T1000 (cell line): ENCODE measurements around the gene VCAN.

Source experiments
- DNase-seq: peaks from one replicate; lab custom pipeline; 2025; ENCODE audit warnings: mixed read lengths; lab: John Stamatoyannopoulos, UW

VCAN gene

DNA sequence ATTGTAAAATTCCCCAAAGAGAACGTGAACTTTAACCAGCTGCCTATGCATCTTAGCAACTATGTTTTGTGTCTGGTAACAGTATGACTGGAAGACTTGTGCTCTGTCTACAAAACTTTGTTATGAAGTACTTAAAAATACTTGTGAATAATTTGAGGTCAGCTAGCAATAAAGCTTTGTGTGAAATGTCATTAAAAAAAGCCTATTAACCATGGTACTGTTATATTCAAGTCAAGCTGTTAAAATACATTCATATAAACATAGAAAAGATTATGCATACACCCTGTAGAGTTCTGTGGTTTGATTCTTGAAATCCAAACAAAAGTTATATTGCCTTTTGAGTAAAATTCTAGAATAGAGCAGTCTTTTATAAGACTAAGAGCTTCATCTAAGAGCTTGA, 60.1 kb downstream of the VCAN start:
- DNase-seq = no peak

DNA sequence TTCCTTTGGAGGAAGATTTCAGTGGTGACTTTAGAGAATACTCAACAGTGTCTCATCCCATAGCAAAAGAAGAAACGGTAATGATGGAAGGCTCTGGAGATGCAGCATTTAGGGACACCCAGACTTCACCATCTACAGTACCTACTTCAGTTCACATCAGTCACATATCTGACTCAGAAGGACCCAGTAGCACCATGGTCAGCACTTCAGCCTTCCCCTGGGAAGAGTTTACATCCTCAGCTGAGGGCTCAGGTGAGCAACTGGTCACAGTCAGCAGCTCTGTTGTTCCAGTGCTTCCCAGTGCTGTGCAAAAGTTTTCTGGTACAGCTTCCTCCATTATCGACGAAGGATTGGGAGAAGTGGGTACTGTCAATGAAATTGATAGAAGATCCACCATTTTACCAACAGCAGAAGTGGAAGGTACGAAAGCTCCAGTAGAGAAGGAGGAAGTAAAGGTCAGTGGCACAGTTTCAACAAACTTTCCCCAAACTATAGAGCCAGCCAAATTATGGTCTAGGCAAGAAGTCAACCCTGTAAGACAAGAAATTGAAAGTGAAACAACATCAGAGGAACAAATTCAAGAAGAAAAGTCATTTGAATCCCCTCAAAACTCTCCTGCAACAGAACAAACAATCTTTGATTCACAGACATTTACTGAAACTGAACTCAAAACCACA, 67.4 kb downstream of the VCAN start:
- DNase-seq = no peak

DNA sequence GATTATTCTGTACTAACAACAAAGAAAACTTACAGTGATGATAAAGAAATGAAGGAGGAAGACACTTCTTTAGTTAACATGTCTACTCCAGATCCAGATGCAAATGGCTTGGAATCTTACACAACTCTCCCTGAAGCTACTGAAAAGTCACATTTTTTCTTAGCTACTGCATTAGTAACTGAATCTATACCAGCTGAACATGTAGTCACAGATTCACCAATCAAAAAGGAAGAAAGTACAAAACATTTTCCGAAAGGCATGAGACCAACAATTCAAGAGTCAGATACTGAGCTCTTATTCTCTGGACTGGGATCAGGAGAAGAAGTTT, 67.9 kb downstream of the VCAN start:
- DNase-seq = no peak

DNA sequence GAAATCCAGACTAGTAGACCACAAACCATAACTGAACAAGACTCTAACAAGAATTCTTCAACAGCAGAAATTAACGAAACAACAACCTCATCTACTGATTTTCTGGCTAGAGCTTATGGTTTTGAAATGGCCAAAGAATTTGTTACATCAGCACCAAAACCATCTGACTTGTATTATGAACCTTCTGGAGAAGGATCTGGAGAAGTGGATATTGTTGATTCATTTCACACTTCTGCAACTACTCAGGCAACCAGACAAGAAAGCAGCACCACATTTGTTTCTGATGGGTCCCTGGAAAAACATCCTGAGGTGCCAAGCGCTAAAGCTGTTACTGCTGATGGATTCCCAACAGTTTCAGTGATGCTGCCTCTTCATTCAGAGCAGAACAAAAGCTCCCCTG, 68.6 kb downstream of the VCAN start:
- DNase-seq = no peak

DNA sequence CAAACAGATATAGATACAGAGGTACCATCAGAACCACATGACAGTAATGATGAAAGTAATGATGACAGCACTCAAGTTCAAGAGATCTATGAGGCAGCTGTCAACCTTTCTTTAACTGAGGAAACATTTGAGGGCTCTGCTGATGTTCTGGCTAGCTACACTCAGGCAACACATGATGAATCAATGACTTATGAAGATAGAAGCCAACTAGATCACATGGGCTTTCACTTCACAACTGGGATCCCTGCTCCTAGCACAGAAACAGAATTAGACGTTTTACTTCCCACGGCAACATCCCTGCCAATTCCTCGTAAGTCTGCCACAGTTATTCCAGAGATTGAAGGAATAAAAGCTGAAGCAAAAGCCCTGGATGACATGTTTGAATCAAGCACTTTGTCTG, 69.2 kb downstream of the VCAN start:
- no peak for DNase-seq

DNA sequence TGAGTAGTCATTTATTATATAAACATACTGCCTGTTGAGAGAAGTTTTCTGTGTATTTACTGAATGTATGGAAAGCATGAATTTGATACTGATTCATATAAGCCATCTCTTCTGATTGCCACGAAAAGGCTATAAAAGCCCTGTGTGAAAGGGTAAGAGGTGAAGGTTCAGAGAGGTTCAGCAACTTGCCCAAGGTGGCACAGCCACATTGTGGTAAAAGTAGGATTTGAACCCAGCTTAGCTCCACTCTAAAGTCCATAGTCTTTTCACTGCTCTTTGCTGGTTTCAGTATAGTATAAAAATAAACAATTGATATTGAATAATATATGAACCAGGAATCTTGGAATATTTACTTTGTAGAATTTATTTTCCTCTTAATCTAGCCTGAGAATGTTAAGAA, 71.3 kb downstream of the VCAN start:
- DNase-seq = no peak

DNA sequence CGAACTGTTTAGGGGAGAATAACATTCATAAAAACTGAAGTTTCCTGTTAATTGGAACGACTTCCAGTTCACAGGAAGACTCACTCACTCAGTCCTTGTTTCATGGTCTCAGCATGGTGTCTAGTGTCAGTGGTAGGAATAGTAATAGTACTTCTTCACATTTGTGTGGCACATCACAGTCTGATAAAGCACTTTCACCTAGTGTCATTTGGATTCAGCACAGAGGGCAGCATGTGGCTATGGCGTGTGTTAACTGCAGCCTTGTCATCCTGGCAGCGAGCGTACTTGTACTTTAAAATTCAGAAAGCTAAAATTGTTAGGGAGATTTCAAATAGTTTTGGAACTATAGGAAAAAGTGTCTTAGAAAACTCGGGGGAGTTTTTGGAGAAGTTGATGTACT, 72.4 kb downstream of the VCAN start:
- DNase-seq = no peak

DNA sequence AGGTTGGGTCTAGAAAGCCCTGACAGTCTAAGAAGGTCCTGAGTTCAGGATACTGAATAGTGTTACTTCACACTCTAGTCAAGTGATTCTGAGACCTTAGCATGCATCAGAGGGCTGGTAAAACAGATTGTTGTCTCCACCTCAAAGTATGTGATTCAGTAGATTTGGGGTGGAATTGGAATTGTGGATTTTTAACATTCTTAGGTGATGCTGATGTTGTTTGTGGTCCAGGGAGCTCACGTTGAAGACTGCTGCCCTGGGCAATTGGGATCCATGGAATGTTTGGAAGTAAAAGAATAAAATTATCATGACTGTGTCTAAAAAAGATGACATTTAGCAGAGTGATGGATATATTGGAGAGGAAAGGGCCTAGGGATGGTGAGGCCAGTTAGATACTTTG, 75.6 kb downstream of the VCAN start:
- no peak for DNase-seq

DNA sequence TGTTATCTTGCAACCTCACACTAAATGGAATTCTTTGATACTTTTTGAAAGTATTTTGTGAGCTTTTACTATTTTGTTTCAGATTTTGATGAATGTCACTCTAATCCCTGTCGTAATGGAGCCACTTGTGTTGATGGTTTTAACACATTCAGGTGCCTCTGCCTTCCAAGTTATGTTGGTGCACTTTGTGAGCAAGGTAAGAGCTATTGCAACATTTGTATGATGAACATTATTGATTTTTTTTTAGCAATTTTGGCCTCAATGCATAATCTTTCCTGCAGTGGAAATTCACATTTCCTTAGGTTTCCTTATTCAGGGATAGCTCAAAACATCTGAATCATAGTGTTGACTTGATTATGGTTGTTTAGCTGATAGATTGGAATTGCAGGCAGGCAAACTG, 76.3 kb downstream of the VCAN start:
- DNase-seq = no peak

DNA sequence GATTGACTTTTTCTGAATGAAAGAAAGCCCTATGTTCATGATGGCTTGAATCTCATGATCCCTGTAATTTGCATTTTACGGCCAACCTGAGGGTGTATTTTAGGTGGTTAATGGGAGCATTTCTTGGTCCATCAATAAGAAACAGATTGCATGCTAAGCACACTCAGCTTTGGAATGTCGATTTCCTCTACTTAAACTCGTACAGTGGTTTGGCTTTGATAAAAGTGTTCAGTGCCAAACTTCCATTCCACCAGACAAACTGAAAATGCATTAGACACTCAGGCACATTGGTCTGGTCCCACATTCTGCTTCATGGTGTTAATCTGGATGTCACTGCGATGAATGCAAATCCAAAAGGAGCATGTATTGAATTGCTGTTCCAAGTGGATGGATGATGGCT, 77.0 kb downstream of the VCAN start:
- DNase-seq = no peak

DNA sequence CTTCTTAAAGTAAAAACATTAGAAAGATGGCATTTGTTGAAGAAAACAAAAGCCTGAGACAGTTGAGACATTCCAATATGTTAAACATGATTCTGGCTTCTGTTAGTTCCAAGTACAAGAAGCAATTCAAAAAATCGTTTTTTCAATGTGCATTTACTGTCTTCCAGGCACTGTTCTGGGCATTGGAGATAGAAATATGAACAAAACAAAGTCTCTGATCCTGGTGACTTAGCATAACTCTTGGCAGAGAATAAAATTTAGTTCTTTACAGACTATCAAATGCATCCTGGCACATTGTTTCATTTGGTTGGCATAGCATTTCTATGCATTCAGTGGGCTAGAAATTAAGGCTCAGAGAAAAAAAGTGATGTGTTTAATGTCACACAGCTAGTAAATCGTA, 77.5 kb downstream of the VCAN start:
- no peak for DNase-seq

DNA sequence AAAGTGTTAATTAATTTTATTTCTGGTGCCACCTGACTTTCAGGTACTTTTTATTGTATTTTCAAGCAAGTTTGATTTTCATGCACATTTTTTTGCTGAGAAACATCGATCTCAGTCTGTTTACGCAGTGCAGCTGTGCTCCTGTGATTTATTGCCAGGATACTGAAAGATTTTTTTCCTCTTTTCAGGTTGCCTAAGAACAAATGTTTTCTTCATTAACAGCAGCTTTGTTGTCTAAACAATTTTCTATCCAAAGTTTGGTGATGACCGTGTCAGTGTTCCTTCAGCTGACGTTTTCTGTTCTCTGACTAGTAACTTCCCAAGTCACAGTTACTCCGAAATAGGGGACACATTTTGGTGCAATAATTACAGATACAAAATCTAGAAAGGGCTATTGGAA, 78.1 kb downstream of the VCAN start:
- DNase-seq = no peak

DNA sequence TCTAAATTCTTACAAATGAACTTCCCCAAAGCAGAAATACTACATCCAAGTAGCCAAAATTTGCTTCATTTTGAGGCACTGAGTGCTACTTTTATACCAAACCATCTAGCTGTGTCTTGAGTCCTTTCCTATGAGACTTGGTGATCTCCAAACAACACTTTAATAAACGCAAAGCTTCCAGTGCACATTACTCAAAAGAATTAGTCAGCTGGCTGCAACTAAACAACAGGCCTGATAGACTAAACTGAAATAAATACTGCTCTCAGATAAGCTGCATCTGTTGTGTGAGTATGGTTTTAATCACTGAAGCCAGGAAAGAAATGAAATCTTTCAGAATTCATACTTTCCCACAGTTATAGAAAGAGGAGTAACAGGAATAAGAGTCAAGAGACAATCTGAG, 80.3 kb downstream of the VCAN start:
- no peak for DNase-seq

DNA sequence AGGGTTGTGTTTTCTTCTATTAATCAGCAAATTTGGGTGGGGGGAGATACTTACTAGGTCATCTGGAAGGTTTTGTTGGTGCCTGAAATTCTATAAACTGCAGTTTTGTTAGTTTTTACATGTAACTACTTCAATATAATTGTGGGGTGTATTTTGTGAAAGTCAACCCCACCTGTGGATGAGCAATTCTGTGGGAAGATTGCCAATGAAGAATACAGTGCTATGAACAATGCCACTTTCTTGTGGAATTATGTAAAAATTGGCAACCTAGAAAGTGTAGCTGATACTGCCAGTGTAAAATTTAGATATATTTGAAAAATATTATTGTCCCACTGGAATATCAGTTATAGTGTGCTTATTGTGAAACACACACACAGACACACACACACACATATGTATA, 80.7 kb downstream of the VCAN start:
- no peak for DNase-seq

DNA sequence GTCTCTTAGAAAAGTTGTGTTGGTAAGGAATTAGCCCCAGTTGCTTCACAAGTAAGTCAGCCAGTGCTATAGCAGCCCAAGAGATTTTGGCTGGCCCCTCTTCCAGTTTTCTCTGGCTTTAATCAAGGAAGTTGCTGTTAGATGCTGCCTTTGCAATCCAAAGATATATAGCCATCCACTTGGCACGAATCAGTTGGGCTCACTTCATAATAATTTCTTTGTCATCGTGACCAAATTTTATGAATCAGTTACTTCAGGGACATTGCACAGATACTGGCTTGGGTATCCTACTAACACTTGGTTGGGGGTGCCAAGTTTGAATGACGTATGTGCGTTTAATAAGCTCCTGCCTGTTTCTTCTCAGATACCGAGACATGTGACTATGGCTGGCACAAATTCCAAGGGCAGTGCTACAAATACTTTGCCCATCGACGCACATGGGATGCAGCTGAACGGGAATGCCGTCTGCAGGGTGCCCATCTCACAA, 81.5 kb downstream of the VCAN start:
- DNase-seq = no peak

DNA sequence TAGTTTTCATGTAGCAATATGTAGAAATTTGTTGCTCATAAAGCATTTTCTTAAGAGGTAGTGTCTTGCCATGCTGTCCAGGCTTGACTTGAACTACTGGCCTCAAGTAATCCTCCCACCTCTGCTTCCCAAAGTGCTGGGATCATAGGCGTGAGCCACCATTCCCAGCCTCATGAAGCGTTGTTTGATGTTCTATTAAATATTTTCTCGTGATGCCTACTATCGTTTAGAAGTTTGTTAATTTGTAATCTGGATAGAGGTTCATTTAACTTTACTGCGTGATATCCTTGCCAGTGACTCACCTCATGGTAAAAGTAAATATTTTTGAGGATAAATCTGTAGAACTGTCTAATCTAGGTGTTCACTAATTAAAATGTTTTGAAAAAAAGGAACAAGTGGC, 82.6 kb downstream of the VCAN start:
- DNase-seq = no peak

DNA sequence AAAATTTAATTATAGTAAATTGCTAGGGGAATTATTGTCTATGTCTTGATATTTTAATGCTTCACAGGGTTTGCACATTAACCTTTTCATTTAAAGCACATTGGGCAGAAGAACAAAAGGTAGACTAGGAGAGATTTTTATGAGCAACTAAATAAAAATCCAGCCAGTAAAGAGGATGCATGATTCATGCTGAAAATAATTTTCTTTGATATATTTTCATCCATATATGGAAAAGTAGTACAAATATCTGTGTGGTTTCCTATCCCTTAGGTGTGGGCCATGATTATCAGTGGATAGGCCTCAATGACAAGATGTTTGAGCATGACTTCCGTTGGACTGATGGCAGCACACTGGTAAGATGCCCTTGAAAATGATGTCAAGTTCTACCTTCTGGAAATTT, 83.1 kb downstream of the VCAN start:
- DNase-seq = no peak

DNA sequence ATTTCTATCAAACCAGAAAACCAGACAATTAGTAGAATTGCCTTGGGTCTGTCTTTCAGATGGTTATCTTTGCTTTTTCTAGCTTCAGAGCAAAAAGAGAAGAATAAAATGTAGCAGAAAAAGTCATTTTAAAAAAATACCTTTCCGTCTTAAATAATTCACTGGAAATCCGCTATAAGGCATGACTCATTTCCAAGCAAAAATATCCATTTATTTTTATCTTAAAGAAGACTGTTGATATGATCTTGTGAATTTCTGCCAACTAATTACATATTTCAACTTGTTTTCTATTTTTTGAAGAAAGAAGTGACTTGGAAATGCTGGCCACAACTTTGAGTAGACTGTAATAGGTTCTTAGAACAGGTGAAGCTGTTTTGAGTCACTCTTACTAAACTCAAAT, 83.7 kb downstream of the VCAN start:
- no peak for DNase-seq

DNA sequence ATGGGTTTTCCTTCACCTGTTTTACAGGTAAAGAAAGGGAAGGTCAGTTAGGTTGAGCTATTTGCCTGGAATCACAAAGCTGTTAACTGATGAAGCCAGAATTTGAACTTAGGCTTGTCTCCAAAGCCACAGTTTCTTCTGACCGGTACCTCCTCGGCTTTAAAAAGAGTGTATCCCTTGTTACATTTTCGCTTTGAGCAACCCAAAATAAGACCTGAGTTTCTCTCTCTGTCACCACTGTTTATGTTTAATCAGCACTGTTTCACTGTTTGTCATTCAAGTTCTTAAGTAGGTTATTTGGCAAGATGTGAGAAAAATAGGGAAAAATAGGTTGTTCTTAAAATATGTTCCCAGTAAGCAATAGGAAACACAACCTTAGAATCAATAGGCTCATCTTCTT, 84.6 kb downstream of the VCAN start:
- no peak for DNase-seq

DNA sequence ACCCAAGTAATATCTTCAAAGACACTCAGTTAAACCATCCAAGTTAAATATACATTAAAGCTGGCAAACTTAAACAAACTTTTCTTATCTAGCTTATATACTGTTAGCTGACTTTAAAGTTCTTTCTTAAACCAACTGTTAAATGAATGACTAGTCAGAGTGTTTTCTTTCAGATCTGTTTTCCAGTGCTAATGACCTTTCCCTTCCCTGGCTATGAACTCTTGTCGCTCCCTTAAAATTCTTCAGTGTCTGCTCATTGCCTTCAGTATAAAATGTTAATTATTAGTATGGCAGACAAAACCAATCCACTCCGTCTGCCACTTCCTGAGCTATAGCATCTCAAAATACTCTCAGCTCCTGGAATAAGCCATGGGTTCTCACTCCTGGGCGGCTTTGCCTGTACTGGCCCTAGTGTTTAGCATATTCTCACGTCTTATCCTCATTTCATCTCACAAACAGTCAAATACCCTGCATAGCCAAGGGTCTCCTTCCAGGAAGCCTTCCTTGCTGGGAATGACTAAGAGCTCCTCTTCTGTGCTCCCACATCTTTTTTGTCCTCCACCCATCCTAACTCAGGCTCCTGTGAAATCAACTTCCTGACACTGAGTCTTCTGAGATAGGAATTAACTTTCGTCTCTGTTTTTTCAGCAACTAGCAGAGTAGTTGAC, 87.7 kb downstream of the VCAN start:
- no peak for DNase-seq

DNA sequence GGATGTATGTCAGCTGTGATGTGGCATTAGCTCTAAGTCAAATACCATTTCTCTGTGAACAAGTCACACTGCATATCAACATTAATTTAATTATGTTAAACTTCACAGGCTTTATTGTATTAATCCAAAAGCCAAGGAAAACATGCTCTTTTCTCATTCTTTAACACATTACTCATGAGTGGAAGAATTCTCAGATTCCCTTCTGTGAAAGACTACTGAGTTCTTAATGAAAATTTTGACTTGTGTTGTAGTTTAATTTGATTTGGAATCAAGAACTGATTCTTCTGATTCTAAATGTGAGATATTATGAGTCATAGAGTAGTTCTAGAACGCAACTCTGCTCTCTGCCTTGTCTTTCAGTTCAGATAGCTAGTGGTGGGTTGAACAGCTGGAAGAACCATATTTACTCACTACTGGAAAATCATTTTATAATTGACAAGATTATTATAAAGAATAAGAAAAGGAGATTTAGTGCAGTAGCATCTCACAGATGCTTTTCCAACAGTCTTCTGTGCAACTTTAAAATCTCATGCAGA, 90.6 kb downstream of the VCAN start:
- DNase-seq = no peak

DNA sequence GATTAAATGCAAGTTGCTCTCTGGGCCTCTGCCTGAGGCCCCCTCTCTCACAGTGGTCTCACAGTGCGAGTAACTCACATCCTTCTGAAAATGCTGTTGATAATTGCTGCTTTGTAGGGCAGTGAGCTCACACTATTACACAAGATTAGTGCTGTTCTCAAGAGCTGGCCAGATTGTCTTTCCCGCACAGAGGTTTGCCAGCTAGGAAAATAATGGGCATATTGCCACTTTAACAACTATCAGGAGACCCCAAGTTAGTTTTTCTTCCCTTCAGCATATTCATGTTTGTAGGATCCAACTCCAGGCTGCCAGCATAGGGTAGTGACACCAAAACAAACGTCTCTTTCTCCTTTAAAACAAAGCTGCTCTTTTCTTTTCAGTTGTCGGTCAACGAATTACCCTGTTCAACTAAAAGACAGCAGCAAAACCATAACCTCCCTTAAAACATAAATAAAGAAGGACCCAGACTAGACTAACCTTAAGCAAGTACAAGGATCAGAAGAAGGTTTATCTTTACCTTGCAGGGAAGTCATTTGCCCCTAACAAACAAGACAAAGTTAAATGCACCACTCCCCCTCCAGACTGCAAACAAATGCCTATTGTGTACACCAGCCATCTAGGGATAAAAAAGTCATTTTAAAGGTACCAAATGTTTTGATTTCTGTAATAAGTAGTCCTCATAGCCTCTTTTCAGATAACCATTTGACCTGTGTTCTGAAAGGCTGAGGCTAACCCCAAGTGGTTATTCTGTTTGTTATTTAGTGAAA, 91.4 kb downstream of the VCAN start:
- no peak for DNase-seq

DNA sequence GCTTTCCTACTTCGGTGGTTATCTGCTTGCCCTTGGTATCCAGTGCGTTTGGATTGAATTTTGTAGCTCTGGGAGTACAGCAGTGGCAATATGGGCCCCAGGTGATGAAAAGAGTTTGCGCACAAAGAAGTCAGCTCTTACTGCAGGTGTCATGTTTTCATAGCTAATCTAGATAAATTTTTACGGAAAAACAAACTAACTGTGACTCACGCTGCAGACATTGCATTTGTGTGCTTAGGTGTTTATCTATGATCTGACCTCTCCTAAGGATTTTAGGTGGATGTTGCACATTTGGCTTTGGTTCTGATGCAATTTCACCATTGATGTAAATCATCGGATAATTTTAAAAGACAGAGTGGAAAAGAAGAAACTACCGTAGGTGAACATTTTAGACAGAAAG, 92.1 kb downstream of the VCAN start:
- no peak for DNase-seq
